IgD-negative memory B cell (primary cell): ENCODE measurements around the gene ZSCAN25. TPM values are rescaled to one million over a fixed set of nuclear protein-coding genes. Genes with fewer than 3 reads are reported as not detected.
A peak's percentile ranks its signal among the peaks of the same experiment; 100 is the strongest.
"Not testable (repeated sequence)": the region's sequence is repeated elsewhere in the genome, so short reads cannot be mapped to it uniquely, and the experiment has no call there.

Source experiments
- H3K27ac Mint-ChIP-seq, 3 donors: one replicate each; pipeline ENCODE4 v1.8.0; 2020 to 2022; ENCODE audit warnings: mild to moderate bottlenecking in 3 of 3, mixed read lengths in 3 of 3, moderate library complexity in 1 of 3
- H3K27me3 Mint-ChIP-seq: one replicate; pipeline ENCODE4 v1.8.0; 2021; ENCODE audit warnings: mixed read lengths
- H3K36me3 Mint-ChIP-seq: one replicate; pipeline ENCODE4 v1.8.0; 2020; ENCODE audit warnings: mild to moderate bottlenecking, mixed read lengths
- H3K4me1 Mint-ChIP-seq, 3 donors: one replicate each; pipeline ENCODE4 v1.8.0; 2020 to 2022; ENCODE audit warnings: mixed read lengths in 3 of 3, mild to moderate bottlenecking in 1 of 3
- H3K4me3 Mint-ChIP-seq, 4 donors: one replicate each; pipeline ENCODE4 v1.8.0; 2020 to 2022; ENCODE audit warnings: mild to moderate bottlenecking in 4 of 4, mixed read lengths in 4 of 4, moderate library complexity in 3 of 4
- H3K9me3 Mint-ChIP-seq, 3 donors: one replicate each; pipeline ENCODE4 v1.8.0; 2020 to 2021; ENCODE audit warnings: mixed read lengths in 3 of 3, mild to moderate bottlenecking in 1 of 3
- polyA plus RNA-seq: library from polyadenylated mRNA; unstranded; fragments of 300-500 nt; fragmentation: Illumina TruSeq; gene quantifications from one replicate; pipeline ENCODE4 v1.2.3, GENCODE V29; 2021

Gene ZSCAN25
- polyA plus RNA-seq, 1 donor from 2014 or later, result 11.8 TPM

DNA sequence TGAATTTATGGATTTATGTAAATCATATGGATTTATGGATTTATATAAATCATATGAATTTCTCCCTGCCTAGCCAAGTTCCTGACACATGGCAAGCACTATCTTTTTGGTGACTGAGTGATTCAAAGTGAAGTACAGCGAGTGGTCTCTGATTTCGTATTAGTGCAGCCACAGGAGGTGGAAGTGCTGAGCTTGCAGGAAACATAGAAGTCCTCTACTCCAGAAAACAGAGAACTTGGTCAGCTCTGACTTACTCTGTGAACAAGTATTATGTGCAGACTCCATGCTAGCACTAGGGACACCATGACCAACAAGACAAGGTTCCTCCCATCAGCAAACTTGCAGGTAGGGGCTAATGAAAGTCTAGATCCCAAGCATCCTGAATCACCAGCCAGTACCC is 34.5 kb downstream of the ZSCAN25 start:
- Mint-ChIP-seq H3K9me3 (peaks cover 0 to 3% (median 0%) of the 10 kb centered on the region in 3 donors), H3K4me3 (no peak overlapping the region), H3K27ac (no peak overlapping the region), H3K4me1 (peaks cover 0 to 3% (median 0%) of the 10 kb centered on the region in 3 donors), H3K36me3 (peaks cover 12% of the 10 kb centered on the region), H3K27me3 (no peaks in the 10 kb centered on the region)

GRCh38 chr7:99652671-99653070 is 35.9 kb downstream of the ZSCAN25 start:
- Mint-ChIP-seq H3K9me3 (peaks cover 0 to 4% (median 0%) of the 10 kb centered on the region in 3 donors), H3K4me3 (no peak overlapping the region), H3K36me3 (peaks cover 15% of the 10 kb centered on the region), H3K4me1 (no peaks in the 10 kb centered on the region), H3K27me3 (no peaks in the 10 kb centered on the region), H3K27ac (no peak overlapping the region)

- not testable (repeated sequence) for H3K27ac Mint-ChIP-seq, H3K27me3 Mint-ChIP-seq, H3K9me3 Mint-ChIP-seq, H3K4me3 Mint-ChIP-seq, H3K4me1 Mint-ChIP-seq
- H3K36me3 Mint-ChIP-seq, result peaks cover 15% of the 10 kb centered on the region
Measured at GRCh38 chr7:99653269-99653668, 36.5 kb downstream of the ZSCAN25 start.

GRCh38 chr7:99653754-99654153 is 37.0 kb downstream of the ZSCAN25 start:
- peaks cover 0 to 5% (median 0%) of the 10 kb centered on the region in 3 donors for H3K9me3 Mint-ChIP-seq
- H3K27ac Mint-ChIP-seq, result no peak overlapping the region
- peaks cover 15% of the 10 kb centered on the region for H3K36me3 Mint-ChIP-seq
- no peaks in the 10 kb centered on the region for H3K4me1 Mint-ChIP-seq
- no peaks in the 10 kb centered on the region for H3K27me3 Mint-ChIP-seq
- no peak overlapping the region for H3K4me3 Mint-ChIP-seq

DNA sequence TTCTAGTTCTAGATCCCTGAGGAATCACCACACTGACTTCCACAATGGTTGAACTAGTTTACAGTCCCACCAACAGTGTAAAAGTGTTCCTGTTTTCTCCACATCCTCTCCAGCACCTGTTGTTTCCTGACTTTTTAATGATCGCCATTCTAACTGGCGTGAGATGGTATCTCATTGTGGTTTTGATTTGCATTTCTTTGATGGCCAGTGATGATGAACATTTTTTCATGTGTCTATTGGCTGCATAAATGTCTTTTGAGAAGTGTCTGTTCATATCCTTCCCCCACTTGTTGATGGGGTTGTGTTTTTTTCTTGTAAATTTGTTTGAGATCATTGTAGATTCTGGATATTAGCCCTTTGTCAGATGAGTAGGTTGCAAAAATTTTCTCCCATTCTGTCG is 37.9 kb downstream of the ZSCAN25 start:
- not testable (repeated sequence) for H3K27ac Mint-ChIP-seq, H3K27me3 Mint-ChIP-seq, H3K4me1 Mint-ChIP-seq, H3K9me3 Mint-ChIP-seq, H3K4me3 Mint-ChIP-seq
- H3K36me3 Mint-ChIP-seq, result peaks cover 15% of the 10 kb centered on the region

- H3K9me3 Mint-ChIP-seq, H3K4me1 Mint-ChIP-seq, H3K27ac Mint-ChIP-seq, H3K27me3 Mint-ChIP-seq, H3K4me3 Mint-ChIP-seq: not testable (repeated sequence)
- H3K36me3 Mint-ChIP-seq, result peaks cover 20% of the 10 kb centered on the region
Measured at GRCh38 chr7:99657879-99658278, 41.1 kb downstream of the ZSCAN25 start.

- no peaks in the 10 kb centered on the region for H3K4me1 Mint-ChIP-seq
Measured at GRCh38 chr7:99665312-99666012, 48.7 kb downstream of the ZSCAN25 start.

DNA sequence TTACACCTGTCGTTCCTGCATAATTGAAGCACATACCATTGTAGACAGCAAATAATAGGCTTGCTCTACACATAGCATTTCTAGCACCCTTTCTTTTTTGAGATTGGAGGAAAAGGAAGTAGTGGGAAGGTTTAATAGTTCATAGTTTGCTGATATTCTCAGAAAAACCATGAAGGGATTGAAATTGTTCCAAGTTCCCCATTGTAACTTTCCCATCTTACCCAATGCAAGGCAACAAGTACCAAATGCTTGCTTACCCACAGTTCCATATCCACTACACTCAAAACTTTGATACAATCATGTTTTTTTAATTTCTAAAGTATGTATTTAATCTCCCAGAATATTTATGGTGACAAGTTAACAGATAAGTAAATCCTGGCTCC is 49.3 kb downstream of the ZSCAN25 start:
- Mint-ChIP-seq H3K4me3 (no peak overlapping the region), H3K4me1 (no peaks in the 10 kb centered on the region), H3K27me3 (no peaks in the 10 kb centered on the region), H3K36me3 (peaks cover 23% of the 10 kb centered on the region), H3K27ac (no peak overlapping the region), H3K9me3 (no peaks in the 10 kb centered on the region)

More at GRCh38 chr7:99665312-99666012, 48.7 kb downstream of the ZSCAN25 start:
- no peak overlapping the region for H3K27ac Mint-ChIP-seq
- no peaks in the 10 kb centered on the region for H3K9me3 Mint-ChIP-seq
- no peaks in the 10 kb centered on the region for H3K27me3 Mint-ChIP-seq
- no peak overlapping the region for H3K4me3 Mint-ChIP-seq
- H3K36me3 Mint-ChIP-seq, result peaks cover 22% of the 10 kb centered on the region

DNA sequence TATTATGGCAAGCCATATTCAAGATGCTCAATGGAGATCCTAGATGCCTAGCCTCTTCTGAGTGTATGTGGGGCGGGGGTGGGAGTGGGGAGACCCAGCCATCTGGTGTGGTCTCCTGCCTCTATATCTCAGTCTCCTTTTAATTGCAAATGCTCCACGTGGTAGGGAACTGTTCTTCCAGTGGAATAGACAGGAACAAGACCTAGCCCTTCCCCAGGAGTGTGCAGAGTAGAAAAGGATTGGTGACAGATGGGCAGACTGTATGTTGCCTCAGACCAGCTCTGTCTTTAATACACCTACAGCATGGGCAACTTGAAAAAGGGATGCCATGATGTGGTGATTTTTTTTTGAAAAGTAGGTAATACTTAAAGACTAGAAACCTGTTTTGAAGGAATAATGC is 50.4 kb downstream of the ZSCAN25 start:
- Mint-ChIP-seq H3K36me3 (peaks cover 24% of the 10 kb centered on the region), H3K9me3 (no peaks in the 10 kb centered on the region), H3K4me3 (no peak overlapping the region), H3K4me1 (no peaks in the 10 kb centered on the region), H3K27ac (no peak overlapping the region), H3K27me3 (no peaks in the 10 kb centered on the region)

- no peak overlapping the region for H3K27ac Mint-ChIP-seq
- peaks cover 18% of the 10 kb centered on the region for H3K36me3 Mint-ChIP-seq
- no peaks in the 10 kb centered on the region for H3K9me3 Mint-ChIP-seq
- no peak overlapping the region for H3K4me3 Mint-ChIP-seq
- no peaks in the 10 kb centered on the region for H3K27me3 Mint-ChIP-seq
- H3K4me1 Mint-ChIP-seq, result no peaks in the 10 kb centered on the region
Measured at GRCh38 chr7:99668541-99668940, 51.8 kb downstream of the ZSCAN25 start.

GRCh38 chr7:99669782-99670181 is 53.0 kb downstream of the ZSCAN25 start:
- peaks cover 15% of the 10 kb centered on the region for H3K36me3 Mint-ChIP-seq
- H3K4me3 Mint-ChIP-seq, result no peak overlapping the region
- H3K4me1 Mint-ChIP-seq, result no peaks in the 10 kb centered on the region
- no peaks in the 10 kb centered on the region for H3K9me3 Mint-ChIP-seq
- H3K27ac Mint-ChIP-seq, result no peak overlapping the region
- H3K27me3 Mint-ChIP-seq, result no peaks in the 10 kb centered on the region

DNA sequence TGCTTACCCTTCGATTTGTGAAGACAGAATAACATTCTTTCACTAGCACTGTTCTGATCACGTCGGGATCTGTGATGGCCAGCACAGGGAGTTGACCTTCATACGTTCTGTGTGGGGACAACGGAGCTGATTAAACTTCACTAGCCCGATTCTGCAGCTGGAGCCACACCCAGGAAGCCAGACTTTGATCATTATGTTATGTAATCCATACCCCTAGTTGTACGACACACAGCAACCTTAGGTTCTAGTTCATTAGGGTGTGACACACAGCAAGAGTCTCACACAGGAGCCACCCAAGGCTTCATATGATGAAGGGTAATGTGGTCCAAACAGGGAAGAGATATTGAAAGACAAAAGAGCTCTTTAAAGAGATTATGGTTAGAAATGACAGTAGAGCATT is 55.8 kb downstream of the ZSCAN25 start:
- no peak overlapping the region for H3K27ac Mint-ChIP-seq
- H3K9me3 Mint-ChIP-seq, result no peaks in the 10 kb centered on the region
- H3K4me1 Mint-ChIP-seq, result peaks cover 0 to 2% (median 1%) of the 10 kb centered on the region in 3 donors
- H3K4me3 Mint-ChIP-seq, result no peak overlapping the region
- peaks cover 15% of the 10 kb centered on the region for H3K36me3 Mint-ChIP-seq
- no peaks in the 10 kb centered on the region for H3K27me3 Mint-ChIP-seq

- H3K27me3 Mint-ChIP-seq, result no peaks in the 10 kb centered on the region
- no peak overlapping the region for H3K4me3 Mint-ChIP-seq
- H3K4me1 Mint-ChIP-seq, result peaks cover 0 to 2% (median 1%) of the 10 kb centered on the region in 3 donors
- H3K9me3 Mint-ChIP-seq, result no peaks in the 10 kb centered on the region
- H3K36me3 Mint-ChIP-seq, result peaks cover 12% of the 10 kb centered on the region
- H3K27ac Mint-ChIP-seq, result peak overlapping the region in 1 of 3 donors; percentile 52
Measured at GRCh38 chr7:99674995-99675742, 58.4 kb downstream of the ZSCAN25 start.

- Mint-ChIP-seq H3K4me1 (peaks cover 0 to 2% (median 1%) of the 10 kb centered on the region in 3 donors), H3K9me3 (peaks cover 1 to 9% (median 4%) of the 10 kb centered on the region in 3 donors), H3K36me3 (peaks cover 6% of the 10 kb centered on the region), H3K27me3 (no peaks in the 10 kb centered on the region), H3K27ac (no peak overlapping the region), H3K4me3 (no peak overlapping the region)
Measured at GRCh38 chr7:99677013-99677647, 60.4 kb downstream of the ZSCAN25 start.

DNA sequence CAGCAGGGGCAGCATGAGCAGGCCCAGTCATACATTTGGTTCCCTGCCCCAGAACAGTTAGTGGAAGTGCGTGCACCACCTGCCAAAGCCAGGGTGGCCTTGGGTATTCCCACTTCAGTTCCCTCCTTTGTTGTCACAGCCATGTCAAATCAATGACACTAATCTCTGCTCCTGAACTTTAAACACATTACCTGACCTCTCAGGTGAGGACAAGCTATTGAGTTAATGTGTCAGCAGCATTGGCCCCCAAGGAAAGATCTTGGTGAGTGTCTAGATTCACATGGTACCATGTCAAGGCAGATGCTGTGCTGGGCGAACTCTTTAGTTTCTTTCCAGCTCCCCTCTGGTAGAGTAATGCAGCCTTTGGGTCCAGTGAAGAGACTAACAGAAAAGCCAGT is 60.9 kb downstream of the ZSCAN25 start:
- H3K27ac Mint-ChIP-seq, result no peak overlapping the region
- peaks cover 6% of the 10 kb centered on the region for H3K36me3 Mint-ChIP-seq
- peaks cover 0 to 2% (median 1%) of the 10 kb centered on the region in 3 donors for H3K4me1 Mint-ChIP-seq
- H3K4me3 Mint-ChIP-seq, result no peak overlapping the region
- H3K27me3 Mint-ChIP-seq, result no peaks in the 10 kb centered on the region
- peaks cover 1 to 9% (median 6%) of the 10 kb centered on the region in 3 donors for H3K9me3 Mint-ChIP-seq
